Adrenal gland (tissue), 12 donors: Measurements from ENCODE around the gene EMC8. TPM values are rescaled to one million over a fixed set of nuclear protein-coding genes. Genes with fewer than 3 reads are reported as not detected.

Source experiments
- DNase-seq, 7 donors: peaks; one replicate each; pipeline ENCODE4 v3.0.0-alpha.2; 2019 to 2020
- H3K27ac ChIP-seq, 5 donors: fragments of 200-600 bp; sonication (generic) in 4 of 5; 1 replicate in 3 of 5; 2 replicates in 2 of 5; pipeline versions ENCODE4 v1.5.1 to v1.8.0; 2016 to 2020; ENCODE audit warnings: mild to moderate bottlenecking in 1 of 5
- H3K27me3 ChIP-seq: fragments of 200-600 bp; 2 replicates; pipeline ENCODE4 v1.8.0; 2021
- H3K36me3 ChIP-seq, 2 donors: fragments of 200-600 bp; replicated peaks in 1 of 2; 1 replicate in 1 of 2; 2 replicates in 1 of 2; pipeline versions ENCODE4 v1.5.1 to v1.8.0; 2018 to 2022
- H3K4me1 ChIP-seq, 2 donors: fragments of 200-600 bp; replicated peaks in 1 of 2; 1 replicate in 1 of 2; 2 replicates in 1 of 2; pipeline versions ENCODE4 v1.5.1 to v1.8.0; 2018 to 2021
- H3K4me3 ChIP-seq, 4 donors: fragments of 200-600 bp; sonication (generic) in 3 of 4; one replicate each; pipeline ENCODE4 v1.5.1; 2016 to 2018
- H3K9me3 ChIP-seq, 3 donors: fragments of 200-600 bp; sonication (generic) in 1 of 3; replicated peaks in 1 of 3; 1 replicate in 2 of 3; 2 replicates in 1 of 3; pipeline versions ENCODE4 v1.5.1 to v1.8.0; 2016 to 2021
- CTCF ChIP-seq, 6 experiments: fragments of 450-650 bp in 4 of 6; fragments of 200-600 bp in 2 of 6; sonication (generic) in 1 of 6; IDR thresholded peaks; 1 replicate in 5 of 6; 2 replicates in 1 of 6; pipeline versions ENCODE4 v1.5.1 to v1.8.0; 2016 to 2021; ENCODE audit warnings: antibody characterized with exemption in 6 of 6, mild to moderate bottlenecking in 2 of 6, moderate library complexity in 1 of 6
- POLR2A ChIP-seq, 2 donors: fragments of 450-650 bp; IDR thresholded peaks; one replicate each; pipeline ENCODE4 v1.6.1; 2017; ENCODE audit warnings: antibody characterized with exemption in 2 of 2, mild to moderate bottlenecking in 2 of 2, moderate library complexity in 1 of 2
- WGBS, 4 donors: extraction: QIAGEN DNeasy Blood & Tissue Kit in 2 of 4; methylation state at CpG; one replicate each; pipeline versions ENCODE4 v1.1.5 to v1.1.7; 2013 to 2017; 5-methylcytosine and 5-hydroxymethylcytosine counted together
- intact Hi-C, 2 donors: fragments of 100-400 bp; cut with DNase I; formaldehyde crosslinking; loops; one replicate each; pipeline versions ENCODE4 v1.14.1 to v1.15.0; 2022 to 2023
- microRNA counts, 2 donors: library from miRNA; unstranded; fragments of <30 nt; microRNA quantifications; one replicate each; lab custom pipeline; 2016
- microRNA-seq, 3 donors: library from miRNA; unstranded; fragments of <30 nt; microRNA quantifications; one replicate each; pipeline ENCODE4, GENCODE V29; 2017 to 2020
- polyA plus RNA-seq, 3 donors: library from polyadenylated mRNA; stranded (reverse); fragments of 200-250 nt in 2 of 3; fragments of 350-450 nt in 1 of 3; fragmentation: Illumina TruSeq in 1 of 3; extraction: RNeasy Lipid Tissue Mini Kit (QIAGEN cat#74804) in 1 of 3; gene quantifications; one replicate each; pipeline ENCODE4 v1.2.3, GENCODE V29; 2013 to 2014
- small RNA-seq, 2 donors: library from RNA; depleted of rRNA; stranded (forward); fragments of <200 nt; gene quantifications; one replicate each; pipeline ENCODE3, GENCODE V24; 2016
- total RNA-seq, 9 donors: library from RNA; depleted of rRNA in 4 of 9; stranded (reverse); fragments of >200 nt in 4 of 9; fragments of 120-200 nt in 1 of 9; fragmentation: NEBNext Ultra II Directional in 1 of 9; extraction: Animal tissue kit (Norgen Biotek cat#: 25700) in 1 of 9; gene quantifications; one replicate each; pipeline versions ENCODE4 v1.1.0 to v1.2.4, GENCODE V29; 2013 to 2023
- donor health status: healthy with polysubstance abuse.
- donor health status: Bipolar disorder and iron deficiency.
- donor health status: DM: yes; HTN: yes; CAD: no.
- donor health status: DM: no; HTN: no; CAD: no.
- donor health status: DM: no; HTN: no; CAD: no.
- donor health status: DM: yes; HTN: yes; CAD: no.

Gene EMC8
- total and polyA plus RNA-seq, 12 donors: 10.7 to 53.8 (median 24.1) TPM

DNA sequence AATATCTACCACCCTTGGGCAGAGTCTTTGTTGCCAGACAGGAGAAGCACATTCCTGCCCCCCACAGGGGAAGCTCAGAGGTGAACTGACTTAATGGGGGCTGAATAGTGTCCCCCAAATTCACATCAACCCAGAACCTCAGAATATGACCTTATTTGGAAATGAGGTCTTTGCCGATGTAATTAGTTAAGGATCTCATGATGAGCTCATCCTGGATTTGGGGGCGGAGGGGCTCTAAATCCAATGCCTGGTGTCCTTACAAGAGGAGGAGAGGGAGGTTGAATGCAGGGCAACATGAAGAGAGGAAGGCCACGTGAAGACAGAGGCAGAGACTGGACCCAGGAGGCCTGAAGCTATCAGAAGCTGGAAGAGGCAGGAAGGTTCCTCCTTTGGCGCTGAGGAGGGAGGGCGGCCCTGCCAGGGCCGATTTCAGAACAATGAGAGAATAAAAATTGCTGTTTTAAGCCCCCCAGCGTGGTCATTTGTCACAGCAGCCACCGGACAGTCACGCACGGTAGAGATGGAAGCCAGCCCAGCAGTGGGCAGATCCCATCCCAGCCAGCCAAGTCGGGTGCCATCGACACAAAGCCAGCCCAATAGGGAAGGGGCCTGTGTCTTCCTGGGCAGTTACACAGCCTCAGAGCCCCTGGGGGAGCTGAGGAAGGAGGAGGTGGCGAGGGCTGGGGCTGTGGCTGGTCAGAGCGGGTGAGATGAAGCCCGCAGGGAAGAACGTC lies 69.7 kb downstream of the EMC8 start:
- intact Hi-C loops: no loop called here
- H3K4me3 ChIP-seq: no peak overlapping the region
- DNase-seq: no peak
- 68 to 76% (median 74%) methylated on average over 13 to 16 of the region's 16 CpGs for WGBS, 4 donors
- peaks cover 7% of the 10 kb centered on the region for H3K27me3 ChIP-seq
- H3K27ac ChIP-seq: no peak overlapping the region
- H3K4me1 ChIP-seq: no peaks in the 10 kb centered on the region
- no peaks in the 10 kb centered on the region for H3K36me3 ChIP-seq
- TF ChIP-seq CTCF (IDR thresholded peaks at IDR 0.05): no peak
- no peak for TF ChIP-seq POLR2A (IDR thresholded peaks at IDR 0.05)
- H3K9me3 ChIP-seq: no peaks in the 10 kb centered on the region

DNA sequence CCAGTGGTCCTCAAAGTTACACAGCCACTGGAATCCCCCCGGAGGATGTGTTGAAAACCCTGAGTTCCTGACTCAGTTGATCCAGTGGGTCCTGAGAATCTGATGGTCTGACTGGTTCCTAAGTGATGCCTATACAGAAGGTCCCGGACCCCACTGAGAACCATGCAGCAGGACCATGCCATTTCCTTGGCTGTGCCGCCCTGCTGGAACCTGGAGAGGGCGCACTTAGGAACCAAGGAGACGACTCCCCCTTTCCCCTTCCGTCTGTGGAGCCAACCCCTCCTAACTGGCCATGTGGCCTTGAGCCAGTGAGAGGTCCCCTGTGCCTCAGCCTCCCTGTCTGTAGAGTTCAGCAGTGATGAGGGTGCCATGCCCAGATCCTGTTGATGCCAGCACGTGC lies 70.5 kb downstream of the EMC8 start:
- no peaks in the 10 kb centered on the region for H3K9me3 ChIP-seq
- DNase-seq: no peak
- WGBS, 4 donors: 65 to 76% (median 69%) methylated on average over 6 to 7 of the region's 7 CpGs
- H3K4me3 ChIP-seq: no peak overlapping the region
- H3K27me3 ChIP-seq: peaks cover 7% of the 10 kb centered on the region
- intact Hi-C loops: no loop called here
- H3K4me1 ChIP-seq: no peaks in the 10 kb centered on the region
- H3K36me3 ChIP-seq: no peaks in the 10 kb centered on the region
- TF ChIP-seq POLR2A (IDR thresholded peaks at IDR 0.05): no peak
- TF ChIP-seq CTCF (IDR thresholded peaks at IDR 0.05): no peak
- H3K27ac ChIP-seq: no peak overlapping the region

MicroRNA genes within 50 kb of the gene (microRNA counts, 767-probe panel; counts per million panel counts)
- 0 counts per million in 2 donors for microRNA hsa-miR-1910 (lab: Ali Mortazavi, UCI)

Small RNAs within 50 kb of the gene (microRNA-seq; reads per million reads assigned to microRNA genes)
- gene MIR1910: 0 reads per million in 3 donors

Small RNAs within 50 kb of the gene (small RNA-seq; reads per million reads assigned to genes)
- gene RNU1-103P: 0 reads per million in 2 donors

Other genes starting within 250 kb of the EMC8 start
- gene GSE1, start 186.2 kb downstream of the EMC8 start, total RNA-seq: 10 to 100 TPM in 8 of 9 donors, 1 to 10 TPM in 1; 7.8 to 99.9 (median 66.7) TPM
- 10 to 100 TPM; 24.4 to 75.9 (median 25.8) TPM for gene GSE1, start 186.2 kb downstream of the EMC8 start, polyA plus RNA-seq
- 1 to 10 TPM in 7 of 9 donors, under 1 TPM in 2; 0.06 to 7.5 (median 1.8) TPM for gene GINS2, start 110.6 kb downstream of the EMC8 start, total RNA-seq
- gene GINS2, start 110.6 kb downstream of the EMC8 start, polyA plus RNA-seq: 1 to 10 TPM in 1 of 3 donors, under 1 TPM in 2; 0.72 to 1.2 (median 0.88) TPM
- gene C16orf74, start 48.4 kb downstream of the EMC8 start, total RNA-seq: 1 to 10 TPM in 2 of 9 donors, under 1 TPM in 6, not detected in 1; 0.28 to 2.1 (median 0.46) TPM
- 1 to 10 TPM in 2 of 3 donors, under 1 TPM in 1; 0.16 to 3.2 (median 2.7) TPM for gene C16orf74, start 48.4 kb downstream of the EMC8 start, polyA plus RNA-seq
- gene COX4I1, start 151 bp upstream of the EMC8 start, total RNA-seq: 100 to 1,000 TPM; 466 to 710 (median 531) TPM
- 1,000 to 10,000 TPM in 2 of 3 donors, 100 to 1,000 TPM in 1; 506 to 1,628 (median 1,006) TPM for gene COX4I1, start 151 bp upstream of the EMC8 start, polyA plus RNA-seq
- gene IRF8, start 99.6 kb upstream of the EMC8 start, total RNA-seq: 10 to 100 TPM in 8 of 9 donors, 1 to 10 TPM in 1; 5.0 to 40.1 (median 18.8) TPM
- 1 to 10 TPM; 3.4 to 9.6 (median 8.3) TPM for gene IRF8, start 99.6 kb upstream of the EMC8 start, polyA plus RNA-seq